HG03025 (cell line): ENCODE results near the gene SGCE.
"Not testable (repeated sequence)": the region's sequence is repeated elsewhere in the genome, so short reads cannot be mapped to it uniquely, and the experiment has no call there.

ENCODE experiments used
- ATAC-seq: cut with Tn5 transposase; IDR thresholded peaks from one replicate; pipeline ENCODE4 v1.9.1; 2021; ENCODE audit warnings: mild to moderate bottlenecking, moderate library complexity; ENCODE audit not compliant: unreplicated experiment, low FRiP score

Gene SGCE, protein sequence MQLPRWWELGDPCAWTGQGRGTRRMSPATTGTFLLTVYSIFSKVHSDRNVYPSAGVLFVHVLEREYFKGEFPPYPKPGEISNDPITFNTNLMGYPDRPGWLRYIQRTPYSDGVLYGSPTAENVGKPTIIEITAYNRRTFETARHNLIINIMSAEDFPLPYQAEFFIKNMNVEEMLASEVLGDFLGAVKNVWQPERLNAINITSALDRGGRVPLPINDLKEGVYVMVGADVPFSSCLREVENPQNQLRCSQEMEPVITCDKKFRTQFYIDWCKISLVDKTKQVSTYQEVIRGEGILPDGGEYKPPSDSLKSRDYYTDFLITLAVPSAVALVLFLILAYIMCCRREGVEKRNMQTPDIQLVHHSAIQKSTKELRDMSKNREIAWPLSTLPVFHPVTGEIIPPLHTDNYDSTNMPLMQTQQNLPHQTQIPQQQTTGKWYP

DNA sequence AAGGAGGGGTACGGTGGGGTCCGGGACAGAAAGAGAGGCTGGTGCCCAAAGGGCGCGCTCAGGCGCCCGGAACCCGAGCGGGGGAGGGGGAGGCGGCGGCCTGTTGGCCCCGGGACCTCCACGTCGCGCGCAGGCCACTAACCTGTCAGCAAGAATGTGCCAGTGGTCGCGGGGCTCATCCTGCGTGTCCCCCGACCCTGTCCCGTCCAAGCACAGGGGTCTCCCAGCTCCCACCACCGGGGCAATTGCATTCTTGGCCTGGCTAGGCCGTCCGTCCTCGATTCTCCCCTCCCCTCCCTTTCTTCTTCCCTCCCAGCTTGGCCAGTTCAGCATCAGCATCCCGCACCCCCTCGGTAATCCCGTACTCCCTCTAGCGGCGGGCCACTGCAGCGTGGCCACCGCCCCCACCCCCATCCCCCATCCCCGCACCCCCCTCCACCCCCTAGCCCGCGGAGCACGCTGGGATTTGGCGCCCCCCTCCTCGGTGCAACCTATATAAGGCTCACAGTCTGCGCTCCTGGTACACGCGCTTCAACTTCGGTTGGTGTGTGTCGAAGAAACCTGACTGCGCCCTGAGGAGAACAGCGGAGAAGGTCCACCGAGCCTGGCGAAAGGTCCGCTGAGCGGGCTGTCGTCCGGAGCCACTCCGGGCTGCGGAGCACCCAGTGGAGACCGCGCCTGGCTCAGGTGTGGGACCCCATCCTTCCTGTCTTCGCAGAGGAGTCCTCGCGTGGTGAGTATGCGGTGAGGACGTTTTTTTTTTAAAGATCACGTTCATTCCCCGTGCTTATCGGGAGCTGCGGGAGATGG, at the start of gene SGCE:
Gene SGCE (minus strand): TSS at position 286 of the 810 bp plus-strand sequence. CDS start 35 bp downstream, at position 251.
- ATAC-seq, result no peak

DNA sequence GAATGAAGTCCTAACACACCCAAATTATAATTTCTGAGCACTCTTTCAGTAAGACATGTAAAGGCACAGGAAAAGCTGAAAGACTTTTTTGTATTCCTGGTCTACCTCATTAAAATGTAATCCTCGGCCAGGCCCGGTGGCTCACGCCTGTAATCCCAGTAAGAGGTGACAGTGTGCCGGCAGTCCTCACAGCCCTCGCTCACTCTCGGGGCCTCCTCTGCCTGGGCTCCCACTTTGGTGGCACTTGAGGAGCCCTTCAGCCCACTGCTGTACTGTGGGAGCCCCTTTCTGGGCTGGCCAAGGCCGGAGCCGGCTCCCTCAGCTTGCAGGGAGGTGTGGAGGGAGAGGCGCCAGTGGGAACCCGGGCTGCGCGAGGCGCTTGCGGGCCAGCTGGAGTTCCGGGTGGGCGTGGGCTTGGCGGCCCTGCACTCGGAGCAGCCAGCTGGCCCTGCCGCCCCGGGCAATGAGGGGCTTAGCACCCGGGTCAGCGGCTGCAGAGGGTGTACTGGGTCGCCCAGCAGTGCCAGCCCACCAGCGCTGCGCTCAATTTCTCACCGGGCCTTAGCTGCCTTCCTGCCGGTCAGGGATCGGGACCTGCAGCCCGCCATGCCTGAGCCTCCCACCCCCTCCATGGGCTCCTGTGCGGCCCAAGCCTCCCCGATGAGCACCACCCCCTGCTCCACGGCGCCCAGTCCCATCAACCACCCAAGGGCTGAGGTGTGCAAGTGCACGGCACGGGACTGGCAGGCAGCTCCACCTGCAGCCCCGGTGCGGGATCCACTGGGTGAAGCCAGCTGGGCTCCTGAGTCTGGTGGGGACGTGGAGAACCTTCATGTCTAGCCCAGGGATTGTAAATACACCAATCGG, 49.5 kb upstream of the SGCE start:
- ATAC-seq, result not testable (repeated sequence)

DNA sequence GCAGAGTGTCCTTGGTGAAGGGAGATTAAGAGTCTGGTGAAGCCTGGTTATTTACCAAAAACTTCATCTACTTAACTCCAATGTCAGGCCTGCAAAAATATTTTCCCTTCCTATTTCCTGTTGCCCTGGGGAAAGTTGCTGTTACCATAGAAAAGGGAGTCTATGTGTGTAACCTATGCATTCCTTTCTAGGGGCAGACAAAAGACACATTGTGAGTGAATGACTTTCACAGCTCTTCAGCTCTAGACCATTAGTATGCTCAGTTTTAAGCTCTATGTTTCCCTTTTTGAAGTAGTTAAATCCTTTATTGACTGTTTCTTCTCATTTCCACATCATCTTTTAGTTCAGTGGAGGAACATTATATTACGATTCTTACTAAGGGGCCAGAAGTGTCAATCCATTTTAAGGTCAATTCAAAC, 45.6 kb upstream of the SGCE start:
- no peak for ATAC-seq

DNA sequence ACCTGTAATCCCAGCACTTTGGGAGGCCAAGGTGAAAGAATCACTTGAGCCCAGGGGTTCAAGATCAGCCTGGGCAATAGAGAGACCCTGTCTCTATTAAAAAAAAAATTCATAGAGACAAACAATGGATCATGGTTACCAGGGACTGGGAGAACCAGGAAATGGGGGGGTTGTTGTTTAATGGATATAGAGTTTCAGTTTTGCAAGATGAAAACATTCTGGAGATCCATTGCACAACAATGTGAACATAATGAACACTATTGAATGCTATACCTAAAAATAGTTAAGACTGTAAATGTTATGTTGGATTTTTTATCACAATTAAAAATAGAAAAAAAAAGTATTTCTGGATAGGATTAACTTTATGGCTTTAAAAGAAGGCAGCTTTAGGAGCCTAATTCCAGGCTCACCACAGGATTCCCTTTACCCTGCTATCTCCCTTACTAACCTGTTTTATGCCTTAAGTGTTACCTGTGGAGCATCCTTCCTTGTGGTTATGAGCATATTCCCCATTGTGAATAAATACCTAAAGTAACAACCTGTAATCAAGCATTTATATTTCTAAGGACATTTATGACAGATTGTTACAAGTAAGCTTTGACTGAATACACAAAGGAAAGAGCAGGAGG, 45.1 kb upstream of the SGCE start:
- ATAC-seq, result no peak

DNA sequence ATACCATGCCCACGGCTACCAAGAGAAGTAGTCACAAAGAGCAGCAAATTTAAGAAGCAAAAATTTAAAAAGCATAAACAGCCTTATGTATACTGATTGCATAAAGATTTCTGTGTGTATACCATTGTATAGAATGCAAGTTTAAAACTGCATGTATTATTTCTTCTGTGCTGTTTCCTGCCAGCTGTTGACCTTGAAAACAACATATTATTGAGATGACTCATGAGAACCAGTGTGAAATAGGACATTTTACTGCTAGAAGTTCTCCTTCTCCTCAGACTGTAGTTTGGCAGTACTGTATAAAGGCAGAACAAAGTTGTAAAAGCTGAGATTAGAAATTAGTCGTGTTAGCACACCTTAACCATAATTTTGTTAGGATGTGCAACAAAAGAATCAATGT, 42.3 kb upstream of the SGCE start:
- ATAC-seq, result no peak

DNA sequence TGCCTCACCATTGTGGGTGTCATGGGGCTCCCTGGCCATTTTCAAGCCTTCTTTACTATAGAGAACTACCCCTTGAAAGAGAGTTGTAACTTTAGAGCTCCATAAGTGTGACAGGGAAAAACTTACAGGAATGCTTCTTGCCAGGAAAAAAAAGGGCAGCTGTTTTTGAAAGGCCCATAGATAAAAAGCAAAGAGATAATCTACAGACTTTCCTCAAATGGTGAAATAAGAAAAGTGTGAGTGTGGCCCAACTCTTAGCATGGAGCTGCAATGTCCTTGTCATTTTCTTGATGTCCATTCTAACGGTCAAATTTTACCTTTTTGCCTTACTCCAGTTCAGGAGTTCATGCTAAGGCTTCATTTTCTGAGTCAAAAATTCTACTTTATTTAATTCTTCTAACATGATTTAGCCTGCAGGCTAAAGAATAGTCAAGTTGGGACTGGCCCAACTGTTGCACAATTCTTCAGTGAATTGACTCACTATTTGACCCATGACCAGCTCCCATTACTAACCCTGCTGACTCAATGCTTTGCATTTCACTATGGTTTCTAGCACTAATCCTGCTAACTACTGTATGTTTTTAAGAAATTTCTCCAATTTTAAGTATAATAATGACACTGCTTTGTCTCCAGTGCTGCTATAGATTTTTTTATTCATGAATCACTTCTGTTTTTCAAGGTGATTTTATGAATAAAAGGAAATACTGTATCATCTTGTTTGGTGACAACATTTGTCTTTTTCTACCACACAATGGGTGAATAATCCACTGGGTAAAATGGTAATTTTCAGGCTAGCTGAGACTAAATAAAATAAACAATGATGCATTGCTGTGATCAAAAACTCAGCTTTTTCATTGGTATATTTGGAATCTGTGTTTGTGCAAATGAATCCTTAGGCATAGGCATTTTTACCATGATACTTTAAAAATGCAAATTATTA, 41.4 kb upstream of the SGCE start:
- ATAC-seq, result no peak

DNA sequence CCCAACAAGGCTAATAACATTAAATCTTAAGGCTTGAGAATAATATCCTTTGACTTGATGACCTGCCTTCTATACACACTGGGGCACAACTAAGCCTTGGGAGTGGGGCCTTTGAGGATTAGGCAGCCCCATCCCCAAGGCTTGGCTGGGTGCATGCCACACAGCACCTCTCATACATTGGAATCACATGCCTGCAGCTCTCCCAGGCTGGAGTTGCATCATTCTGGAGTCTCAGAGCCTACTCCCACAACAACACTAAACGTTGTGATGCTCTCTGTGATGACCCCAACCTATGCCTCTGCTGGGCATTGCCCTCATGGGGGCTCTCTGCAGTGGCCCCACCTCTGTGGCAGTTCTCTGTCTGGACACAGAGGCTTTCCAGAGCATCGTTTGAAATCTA, 31.9 kb upstream of the SGCE start:
- ATAC-seq, result no peak

DNA sequence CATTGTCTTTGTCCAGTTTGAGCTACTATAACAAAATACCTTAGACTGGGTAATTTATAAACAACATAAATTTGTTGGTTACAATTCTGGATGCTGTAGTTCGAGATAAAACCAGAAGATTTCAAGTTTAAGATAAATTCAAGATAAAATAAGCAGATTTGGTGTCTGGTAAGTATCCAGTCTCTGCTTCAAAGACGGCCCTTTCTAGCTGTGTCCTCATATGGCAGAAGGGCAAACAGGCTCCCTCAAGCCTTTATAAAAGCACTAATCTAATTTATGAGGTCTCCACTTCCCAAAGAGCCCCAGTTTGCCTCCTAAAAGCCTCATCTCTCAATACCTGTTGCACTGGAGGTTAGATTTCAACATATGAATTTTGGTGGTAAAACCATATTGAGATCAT, 31.1 kb upstream of the SGCE start:
- no peak for ATAC-seq

DNA sequence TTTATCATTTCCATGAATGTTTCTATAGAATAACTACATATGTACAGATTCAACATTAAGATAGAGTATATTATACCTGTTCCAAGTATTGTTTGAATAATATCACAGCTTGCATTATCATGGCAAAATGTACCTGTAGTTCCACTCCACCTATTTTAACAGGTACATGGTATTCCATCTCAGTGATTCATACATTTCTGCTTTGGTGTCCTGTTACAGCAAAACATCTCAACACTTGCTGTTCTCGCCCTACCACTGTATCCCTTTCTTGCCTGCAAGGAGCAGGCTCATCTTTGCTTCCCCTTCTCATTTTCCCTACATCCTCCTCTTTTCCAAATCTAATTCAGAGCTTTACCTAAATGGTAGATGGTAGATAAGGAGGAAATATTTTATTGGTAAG, 27.1 kb upstream of the SGCE start:
- ATAC-seq, result no peak

DNA sequence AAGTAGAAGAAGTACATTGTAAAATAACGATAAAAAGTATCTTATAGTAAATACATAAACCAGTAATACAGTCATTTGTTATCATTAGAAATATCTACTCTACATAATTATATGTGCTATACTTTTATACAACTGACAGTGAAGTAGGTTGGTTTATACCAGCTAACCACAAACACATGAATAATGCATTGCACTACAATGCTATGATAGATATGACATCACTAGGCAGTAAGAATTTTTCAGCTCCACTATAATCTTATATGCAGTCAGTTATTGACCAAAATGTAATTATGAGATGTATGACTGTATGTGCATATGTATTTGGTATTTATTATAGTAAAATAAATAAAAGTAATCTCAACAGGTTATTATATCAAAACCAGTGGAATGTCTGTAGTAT, 23.4 kb upstream of the SGCE start:
- ATAC-seq, result no peak

DNA sequence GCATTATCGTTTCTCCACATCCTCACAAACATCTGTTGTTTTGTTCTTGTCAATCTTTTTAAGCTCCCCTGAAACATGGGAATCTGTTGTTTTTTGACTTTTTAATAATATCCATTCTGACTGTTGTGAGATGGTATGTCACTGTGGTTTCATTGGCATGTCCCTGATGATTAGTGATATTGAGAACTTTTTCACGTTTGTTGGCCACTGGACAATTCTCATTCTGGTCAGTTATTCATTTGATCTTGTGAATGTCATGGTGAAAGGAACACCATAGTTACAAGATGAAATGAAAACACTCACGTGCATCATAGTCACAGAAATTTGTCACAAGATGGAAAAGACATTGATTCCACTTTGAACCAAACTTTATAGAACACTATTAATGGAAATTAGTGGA, 20.5 kb upstream of the SGCE start:
- no peak for ATAC-seq

DNA sequence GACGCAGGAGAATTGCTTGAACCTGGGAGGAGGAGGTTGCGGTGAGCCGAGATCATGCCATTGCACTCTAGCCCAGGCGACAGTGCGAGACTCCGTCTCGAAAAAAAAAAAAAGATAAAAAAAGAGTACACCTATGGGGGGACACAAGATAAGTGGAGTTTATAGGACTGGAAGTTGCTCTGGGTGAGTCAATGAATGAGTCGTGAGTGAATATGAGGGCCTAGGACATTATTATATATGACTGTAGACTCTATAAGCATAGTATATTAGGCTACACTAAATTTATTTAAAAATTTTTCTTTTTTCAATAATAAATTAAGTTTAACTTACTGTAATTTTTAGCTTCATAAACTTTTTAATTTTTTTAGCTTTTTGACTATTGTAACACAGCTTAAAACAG, 19.4 kb upstream of the SGCE start:
- no peak for ATAC-seq

DNA sequence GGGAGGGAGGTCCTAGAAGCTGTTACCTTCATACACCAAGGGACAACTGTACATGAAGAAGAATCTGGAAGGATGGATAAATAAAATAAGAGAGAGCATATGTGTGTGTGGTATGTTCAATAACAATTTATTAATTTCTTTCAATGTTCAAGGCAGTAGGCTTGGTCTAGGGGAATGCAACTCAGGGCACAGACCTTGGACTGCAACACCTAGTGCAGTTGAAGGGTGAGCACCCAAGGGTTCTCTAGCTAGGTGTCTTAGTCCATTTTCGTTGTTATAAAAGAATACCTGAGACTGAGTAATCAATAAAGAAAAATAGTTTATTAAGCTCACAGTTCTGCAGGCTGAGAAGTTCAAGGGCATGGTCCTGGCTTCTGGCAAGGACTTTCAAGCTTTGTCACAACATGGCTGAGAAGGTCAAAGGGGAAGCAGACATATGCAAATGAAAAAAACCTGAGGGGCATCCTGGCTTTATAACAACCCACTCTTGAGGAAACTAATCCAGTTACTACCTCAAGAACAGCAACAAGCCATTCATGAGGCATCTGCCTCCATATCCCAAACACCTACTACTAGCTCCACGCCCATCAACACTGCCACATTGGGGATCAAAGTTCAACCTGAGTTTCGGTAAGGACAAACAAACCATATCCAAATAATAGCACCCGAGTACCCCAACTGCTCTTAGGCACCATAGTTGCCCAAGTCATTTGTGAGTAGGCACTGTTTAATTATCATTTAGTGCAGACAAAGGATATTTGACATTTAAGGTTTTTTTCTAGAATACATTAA, 15.7 kb upstream of the SGCE start:
- ATAC-seq, result no peak

DNA sequence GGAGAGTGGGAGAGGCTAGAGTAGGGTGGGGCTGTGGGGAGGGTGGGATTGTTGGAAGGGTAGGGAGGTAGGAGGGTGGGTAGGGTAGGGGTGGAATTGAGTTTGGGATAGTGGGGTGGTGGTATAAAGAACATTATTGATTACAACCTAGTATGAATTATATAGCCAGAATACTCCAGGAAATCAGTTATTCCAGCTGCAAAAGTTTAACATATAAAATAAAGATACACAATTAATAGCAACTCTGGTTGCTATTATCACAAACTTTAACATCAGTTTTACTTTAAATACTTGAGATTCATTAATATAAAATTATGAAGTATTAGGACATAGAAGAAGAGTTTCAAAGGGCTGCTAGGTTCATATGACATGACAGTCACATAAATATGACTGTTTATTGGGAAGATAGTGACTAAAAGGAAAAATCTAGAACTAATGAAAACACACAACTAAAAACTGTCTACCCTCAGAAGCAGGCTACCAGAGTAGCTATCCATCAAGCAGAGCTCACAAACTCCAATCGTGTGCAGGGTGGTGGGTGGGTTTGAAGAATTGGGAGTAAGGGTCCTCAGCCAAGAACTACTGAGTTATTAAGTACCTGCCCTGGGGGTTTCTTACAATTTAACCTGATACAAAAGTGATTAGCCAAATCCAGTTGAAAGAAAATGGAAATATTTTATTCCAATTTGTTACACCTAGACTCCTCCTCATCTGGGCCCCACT, 14.0 kb upstream of the SGCE start:
- no peak for ATAC-seq

DNA sequence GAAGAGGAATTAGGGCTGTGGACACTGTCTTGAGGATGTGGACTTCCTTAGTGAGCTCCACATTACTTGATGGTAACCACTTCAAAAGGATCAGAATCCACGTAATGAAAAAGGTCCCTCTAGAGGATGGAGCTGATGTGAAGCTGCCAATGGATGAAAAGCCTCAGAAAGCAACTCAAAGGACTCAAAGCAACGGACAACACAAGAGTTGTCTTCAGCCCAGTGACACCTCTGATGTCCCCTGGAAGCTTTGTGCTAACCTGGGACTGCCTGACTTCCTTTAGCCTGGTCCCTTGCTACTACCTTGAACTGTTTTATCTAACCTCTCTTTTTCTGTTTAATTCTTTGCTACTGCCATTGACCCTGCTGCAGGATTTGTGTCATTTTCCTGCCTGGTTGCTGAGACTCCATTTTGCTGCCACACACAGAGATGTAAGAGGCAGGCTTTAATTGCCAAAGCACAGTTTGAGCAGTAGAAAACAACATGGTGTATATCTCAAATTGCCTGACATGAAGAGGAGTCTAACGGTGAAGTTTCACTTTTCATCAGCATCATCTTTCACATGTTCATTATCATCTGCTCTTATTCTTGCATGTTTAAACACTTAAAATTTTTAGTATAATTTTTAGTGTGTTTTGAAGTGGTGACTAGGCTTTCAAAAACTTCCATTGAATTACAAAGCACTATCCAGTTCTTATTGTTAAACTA, 11.1 kb upstream of the SGCE start:
- no peak for ATAC-seq

DNA sequence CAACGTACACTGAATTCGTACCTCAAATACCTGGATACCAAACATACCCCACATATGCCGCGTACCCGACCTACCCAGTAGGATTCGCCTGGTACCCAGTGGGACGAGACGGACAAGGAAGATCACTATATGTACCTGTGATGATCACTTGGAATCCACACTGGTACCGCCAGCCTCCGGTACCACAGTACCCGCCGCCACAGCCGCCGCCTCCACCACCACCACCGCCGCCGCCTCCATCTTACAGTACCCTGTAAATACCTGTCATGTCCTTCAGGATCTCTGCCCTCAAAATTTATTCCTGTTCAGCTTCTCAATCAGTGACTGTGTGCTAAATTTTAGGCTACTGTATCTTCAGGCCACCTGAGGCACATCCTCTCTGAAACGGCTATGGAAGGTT, 9.5 kb upstream of the SGCE start:
- ATAC-seq, result no peak

DNA sequence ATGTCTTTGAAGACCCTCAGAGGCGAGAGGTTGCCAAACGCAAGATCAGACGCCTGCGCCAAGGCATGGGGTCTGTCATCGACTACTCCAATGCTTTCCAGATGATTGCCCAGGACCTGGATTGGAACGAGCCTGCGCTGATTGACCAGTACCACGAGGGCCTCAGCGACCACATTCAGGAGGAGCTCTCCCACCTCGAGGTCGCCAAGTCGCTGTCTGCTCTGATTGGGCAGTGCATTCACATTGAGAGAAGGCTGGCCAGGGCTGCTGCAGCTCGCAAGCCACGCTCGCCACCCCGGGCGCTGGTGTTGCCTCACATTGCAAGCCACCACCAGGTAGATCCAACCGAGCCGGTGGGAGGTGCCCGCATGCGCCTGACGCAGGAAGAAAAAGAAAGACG, 8.1 kb upstream of the SGCE start:
- no peak for ATAC-seq
